Endodermal cell (in vitro differentiated cells): ENCODE results near the gene TEDDM1. TPM values are rescaled to one million over a fixed set of nuclear protein-coding genes. Genes with fewer than 3 reads are reported as not detected.
A peak's percentile ranks its signal among the peaks of the same experiment; 100 is the strongest.

Source experiments
- DNase-seq: peaks from one replicate; pipeline ENCODE4 v3.0.0-alpha.2; 2017
- H3K27ac ChIP-seq: 2 replicates; pipeline ENCODE4 v1.5.1; 2013; ENCODE audit warnings: mild to moderate bottlenecking, low read depth, low read length, moderate library complexity
- H3K27me3 ChIP-seq: 2 replicates; pipeline ENCODE4 v1.6.1; 2013; ENCODE audit warnings: mild to moderate bottlenecking, low read length, moderate library complexity; ENCODE audit not compliant: insufficient read depth, control insufficient read depth, poor library complexity, severe bottlenecking
- H3K36me3 ChIP-seq: 2 replicates; pipeline ENCODE4 v1.7.0; 2013; ENCODE audit warnings: mild to moderate bottlenecking, low read length, moderate library complexity; ENCODE audit not compliant: control insufficient read depth, insufficient read depth
- H3K4me1 ChIP-seq: one replicate; pipeline ENCODE4 v1.7.0; 2013; ENCODE audit warnings: low read length; ENCODE audit not compliant: control insufficient read depth, insufficient read depth
- H3K4me3 ChIP-seq: 2 replicates; pipeline ENCODE4 v1.5.1; 2013; ENCODE audit warnings: mild to moderate bottlenecking, low read length, moderate library complexity
- H3K9ac ChIP-seq: 2 replicates; pipeline ENCODE4 v1.6.1; 2013; ENCODE audit warnings: mild to moderate bottlenecking, low read length, moderate library complexity; ENCODE audit not compliant: poor library complexity, severe bottlenecking; ENCODE audit errors: extremely low read depth
- H3K9me3 ChIP-seq: 2 replicates; pipeline ENCODE4 v1.6.1; 2013; ENCODE audit warnings: mild to moderate bottlenecking, low read length, moderate library complexity; ENCODE audit not compliant: control insufficient read depth
- H3K27ac Mint-ChIP-seq: 2 replicates; pipeline ENCODE4 v1.8.0; 2020; ENCODE audit warnings: mixed read lengths
- H3K27me3 Mint-ChIP-seq: 2 replicates; pipeline ENCODE4 v1.8.0; 2021; ENCODE audit warnings: mild to moderate bottlenecking, mixed read lengths; ENCODE audit not compliant: insufficient read depth
- H3K36me3 Mint-ChIP-seq: 2 replicates; pipeline ENCODE4 v1.8.0; 2020; ENCODE audit warnings: low read depth, mixed read lengths
- H3K4me1 Mint-ChIP-seq: 2 replicates; pipeline ENCODE4 v1.8.0; 2020; ENCODE audit warnings: mixed read lengths
- H3K4me3 Mint-ChIP-seq: 2 replicates; pipeline ENCODE4 v1.8.0; 2020; ENCODE audit warnings: mild to moderate bottlenecking, moderate library complexity, mixed read lengths
- H3K9me3 Mint-ChIP-seq: 2 replicates; pipeline ENCODE4 v1.8.0; 2020; ENCODE audit warnings: mild to moderate bottlenecking, mixed read lengths
- CTCF ChIP-seq: fragments of 200-600 bp; sonication (generic); conservative IDR thresholded peaks from 2 replicates; pipeline ENCODE4 v1.5.0; 2021; ENCODE audit warnings: antibody characterized with exemption, mild to moderate bottlenecking
- WGBS, 2 experiments: methylation state at CpG; one replicate each; pipeline versions ENCODE4 v1.1.5 to v1.1.7; 2013; ENCODE audit warnings: missing lambda C conversion rate in 2 of 2, mixed read lengths in 1 of 2; ENCODE audit not compliant: insufficient coverage in 1 of 2, insufficient read length in 1 of 2; 5-methylcytosine and 5-hydroxymethylcytosine counted together
- total RNA-seq, 2 donors: library from RNA; stranded (reverse); fragmentation: NEBNext Ultra II Directional in 1 of 2; extraction: Animal tissue kit (Norgen Biotek cat#: 25700) in 1 of 2; gene quantifications; 2 replicates in 1 of 2; 3 replicates in 1 of 2; pipeline ENCODE4 v1.2.1, GENCODE V29; 2021

TEDDM1 gene
- total RNA-seq, 2 donors from 2014 or later, result not detected

DNA sequence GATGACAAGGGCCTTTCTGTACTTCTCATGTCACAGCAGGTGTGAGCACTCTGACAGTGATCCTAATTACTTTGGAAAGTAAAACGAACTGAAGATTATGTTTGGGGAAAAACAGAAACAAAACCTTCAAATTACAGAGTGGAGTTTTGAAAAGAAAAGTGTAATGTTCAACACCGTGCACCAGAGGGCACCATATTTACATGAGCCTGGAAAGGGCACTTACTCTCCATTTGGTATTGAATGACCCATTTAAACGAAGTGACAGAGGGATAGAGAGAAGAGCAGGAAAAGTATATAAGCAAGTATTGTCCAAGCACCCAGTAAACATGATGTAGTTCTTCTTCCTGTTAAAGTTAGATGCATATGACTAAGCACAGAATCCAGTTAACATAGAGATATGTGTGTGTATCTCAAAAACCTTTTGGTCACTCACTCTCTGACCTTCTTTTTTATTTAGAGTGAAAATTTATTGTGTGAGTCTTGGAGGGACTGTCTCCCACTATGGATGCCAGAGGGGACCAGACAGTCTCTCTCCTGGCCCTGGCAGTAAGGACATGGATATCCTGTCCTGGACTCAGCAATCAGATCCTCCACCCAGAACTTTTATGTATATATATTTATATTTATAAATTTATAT lies 45.7 kb upstream of the TEDDM1 start:
- peak; percentile 76 for DNase-seq
- WGBS, 2 experiments, result 0 to 2% methylated on average over 2 to 3 of the region's 3 CpGs
- peaks cover 10% of the 10 kb centered on the region for H3K27me3 Mint-ChIP-seq
- Histone ChIP-seq H3K4me1 (peaks cover 2% of the 10 kb centered on the region), H3K36me3 (no peaks in the 10 kb centered on the region), H3K4me3 (no peak overlapping the region), H3K27me3 (peaks cover 20% of the 10 kb centered on the region), H3K9ac (no peak overlapping the region), H3K27ac (no peak overlapping the region), H3K9me3 (peaks cover 6% of the 10 kb centered on the region)
- H3K9me3 Mint-ChIP-seq, result peaks cover 12% of the 10 kb centered on the region
- peaks cover 15% of the 10 kb centered on the region for H3K4me1 Mint-ChIP-seq
- H3K4me3 Mint-ChIP-seq, result no peak overlapping the region
- no peaks in the 10 kb centered on the region for H3K36me3 Mint-ChIP-seq
- peak; percentile 90 for TF ChIP-seq CTCF
- no peak overlapping the region for H3K27ac Mint-ChIP-seq

DNA sequence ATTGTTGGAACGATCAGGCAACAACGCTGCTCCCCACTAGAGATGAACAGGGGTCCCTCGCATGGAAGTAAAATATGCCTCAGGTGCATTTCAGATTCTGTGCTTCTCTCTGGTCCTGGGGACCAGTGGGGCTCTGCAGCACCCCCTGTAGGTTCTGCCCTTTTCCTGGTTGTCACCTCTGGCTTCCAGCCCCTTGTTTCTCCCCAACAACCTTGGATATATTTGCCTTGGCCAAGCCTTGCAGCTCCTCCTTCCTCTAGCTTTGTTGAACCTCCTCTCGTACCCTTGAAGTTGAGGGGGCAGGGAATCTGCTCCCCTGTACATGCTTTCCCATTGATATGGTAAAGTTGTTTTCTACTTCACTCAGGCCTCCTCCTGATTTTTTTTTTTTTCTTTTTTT lies 44.0 kb upstream of the TEDDM1 start:
- Mint-ChIP-seq H3K4me1 (peaks cover 6% of the 10 kb centered on the region), H3K27me3 (peaks cover 10% of the 10 kb centered on the region), H3K36me3 (no peaks in the 10 kb centered on the region), H3K4me3 (no peak overlapping the region), H3K9me3 (peaks cover 26% of the 10 kb centered on the region), H3K27ac (no peak overlapping the region)
- peaks cover 16% of the 10 kb centered on the region for H3K27me3 ChIP-seq
- H3K4me1 ChIP-seq, result no peaks in the 10 kb centered on the region
- 82 to 87% methylated on average over 3 to 4 of the region's 4 CpGs for WGBS, 2 experiments
- no peak overlapping the region for H3K27ac ChIP-seq
- DNase-seq, result peak; percentile 71
- H3K9ac ChIP-seq, result no peak overlapping the region
- no peaks in the 10 kb centered on the region for H3K36me3 ChIP-seq
- TF ChIP-seq CTCF, result peak; percentile 57
- H3K9me3 ChIP-seq, result peaks cover 6% of the 10 kb centered on the region
- no peak overlapping the region for H3K4me3 ChIP-seq

- no peak for TF ChIP-seq CTCF
- Histone ChIP-seq H3K27ac (no peak overlapping the region), H3K9me3 (peaks cover 13% of the 10 kb centered on the region), H3K36me3 (no peaks in the 10 kb centered on the region), H3K27me3 (peaks cover 5% of the 10 kb centered on the region), H3K4me1 (no peaks in the 10 kb centered on the region), H3K4me3 (no peak overlapping the region), H3K9ac (no peak overlapping the region)
- Mint-ChIP-seq H3K4me3 (no peak overlapping the region), H3K4me1 (peaks cover 6% of the 10 kb centered on the region), H3K27ac (no peak overlapping the region), H3K36me3 (peaks cover 3% of the 10 kb centered on the region), H3K9me3 (peaks cover 35% of the 10 kb centered on the region), H3K27me3 (peaks cover 1% of the 10 kb centered on the region)
- DNase-seq, result no peak
- WGBS, 2 experiments, result 90 to 100% methylated on average over 1 of the region's 1 CpG
Measured at GRCh38 chr1:182442333-182442732, 41.9 kb upstream of the TEDDM1 start.
